ENCODE data around the gene EPHA7.

EPHA7 gene

GRCh38 chr6:93419304-93420162, at the start of gene EPHA7:
Gene EPHA7 (minus strand): TSS chr6:93419559. CDS start chr6:93419341, 218 bp downstream.
- no CpG with 5 or more reads among the region's 50 CpGs for WGBS (ENCODE audit: insufficient coverage, insufficient read length)
- Histone ChIP-seq H3K27ac (ENCODE audit: low read length) (no peak within 1 kb of the TSS), H3K4me3 (ENCODE audit: low read length) (peak within 1 kb of the TSS; percentile 78; the same call in 1 of the 2 replicates), H3K36me3 (ENCODE audit: control insufficient read depth, insufficient read depth, low read length) (no peaks in the 10 kb centered on the region), H3K27me3 (ENCODE audit: control insufficient read depth, insufficient read depth, low read length) (peaks cover 10% of the 10 kb centered on the region), H3K4me1 (ENCODE audit: control insufficient read depth, insufficient read depth, low read length) (peaks cover 2% of the 10 kb centered on the region), H3K9me3 (ENCODE audit: control insufficient read depth, insufficient read depth, low read length) (no peaks in the 10 kb centered on the region)
- peak; percentile 97 for DNase-seq (ENCODE audit: low read depth, low spot score)

DNA sequence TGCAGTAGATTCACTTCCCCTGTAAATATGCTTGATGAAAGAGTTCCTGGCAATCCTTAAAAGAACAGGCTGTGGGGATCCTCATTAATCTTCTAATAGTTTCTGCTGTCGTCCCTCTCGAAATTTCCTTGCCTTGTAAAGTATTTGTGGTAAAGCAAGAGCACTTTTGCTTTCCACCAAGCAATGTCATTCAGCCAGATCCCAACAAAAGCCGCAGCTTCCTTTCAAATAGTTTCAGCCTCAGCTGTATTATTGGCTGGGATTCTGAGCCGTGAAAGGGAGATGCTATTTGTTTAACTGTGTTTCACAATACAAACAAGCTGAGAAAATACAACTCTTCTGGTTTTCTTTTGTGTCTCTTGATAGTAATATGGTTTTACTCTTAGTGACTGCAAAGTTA, 48.9 kb upstream of the EPHA7 start:
- H3K4me1 ChIP-seq (ENCODE audit: control insufficient read depth, insufficient read depth, low read length): no peaks in the 10 kb centered on the region
- H3K36me3 ChIP-seq (ENCODE audit: control insufficient read depth, insufficient read depth, low read length): no peaks in the 10 kb centered on the region
- H3K4me3 ChIP-seq (ENCODE audit: low read length): no peak overlapping the region
- no peaks in the 10 kb centered on the region for H3K9me3 ChIP-seq (ENCODE audit: control insufficient read depth, insufficient read depth, low read length)
- H3K27me3 ChIP-seq (ENCODE audit: control insufficient read depth, insufficient read depth, low read length): no peaks in the 10 kb centered on the region
- no peak overlapping the region for H3K27ac ChIP-seq (ENCODE audit: low read length)
- DNase-seq (ENCODE audit: low read depth, low spot score): no peak
- WGBS (ENCODE audit: insufficient coverage, insufficient read length): no CpG with 5 or more reads among the region's 4 CpGs

DNA sequence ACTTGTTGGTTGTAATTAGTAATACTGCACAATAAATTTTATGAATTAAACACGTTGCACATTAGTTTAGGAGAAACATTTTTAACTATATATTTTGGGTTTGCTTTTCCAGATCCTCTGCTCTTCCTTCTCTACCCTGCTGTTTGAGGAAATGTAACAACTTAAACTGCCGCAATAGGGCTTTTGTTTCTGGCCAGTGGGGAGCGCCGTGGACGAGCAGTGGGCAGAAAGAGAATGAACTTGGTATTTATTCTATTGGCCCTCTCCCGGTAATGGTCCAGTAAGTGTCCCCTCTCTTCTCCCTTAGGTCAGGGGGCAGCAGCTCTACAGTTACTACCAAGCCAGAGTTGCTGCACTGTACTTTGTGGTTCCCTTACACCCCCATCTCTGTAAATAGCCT, 35.2 kb upstream of the EPHA7 start:
- H3K27me3 ChIP-seq (ENCODE audit: control insufficient read depth, insufficient read depth, low read length): no peaks in the 10 kb centered on the region
- no peaks in the 10 kb centered on the region for H3K9me3 ChIP-seq (ENCODE audit: control insufficient read depth, insufficient read depth, low read length)
- no peak overlapping the region for H3K4me3 ChIP-seq (ENCODE audit: low read length)
- DNase-seq (ENCODE audit: low read depth, low spot score): no peak
- no CpG with 5 or more reads among the region's 6 CpGs for WGBS (ENCODE audit: insufficient coverage, insufficient read length)
- H3K27ac ChIP-seq (ENCODE audit: low read length): no peak overlapping the region
- no peaks in the 10 kb centered on the region for H3K36me3 ChIP-seq (ENCODE audit: control insufficient read depth, insufficient read depth, low read length)
- H3K4me1 ChIP-seq (ENCODE audit: control insufficient read depth, insufficient read depth, low read length): no peaks in the 10 kb centered on the region

- H3K9me3 ChIP-seq (ENCODE audit: control insufficient read depth, insufficient read depth, low read length): no peaks in the 10 kb centered on the region
- no peaks in the 10 kb centered on the region for H3K36me3 ChIP-seq (ENCODE audit: control insufficient read depth, insufficient read depth, low read length)
- no peak for DNase-seq (ENCODE audit: low read depth, low spot score)
- H3K4me3 ChIP-seq (ENCODE audit: low read length): no peak overlapping the region
- H3K27ac ChIP-seq (ENCODE audit: low read length): no peak overlapping the region
- no peaks in the 10 kb centered on the region for H3K27me3 ChIP-seq (ENCODE audit: control insufficient read depth, insufficient read depth, low read length)
- no peaks in the 10 kb centered on the region for H3K4me1 ChIP-seq (ENCODE audit: control insufficient read depth, insufficient read depth, low read length)
- no CpG with 5 or more reads among the region's 3 CpGs for WGBS (ENCODE audit: insufficient coverage, insufficient read length)
Observed at GRCh38 chr6:93453956-93454355, 34.6 kb upstream of the EPHA7 start.

DNA sequence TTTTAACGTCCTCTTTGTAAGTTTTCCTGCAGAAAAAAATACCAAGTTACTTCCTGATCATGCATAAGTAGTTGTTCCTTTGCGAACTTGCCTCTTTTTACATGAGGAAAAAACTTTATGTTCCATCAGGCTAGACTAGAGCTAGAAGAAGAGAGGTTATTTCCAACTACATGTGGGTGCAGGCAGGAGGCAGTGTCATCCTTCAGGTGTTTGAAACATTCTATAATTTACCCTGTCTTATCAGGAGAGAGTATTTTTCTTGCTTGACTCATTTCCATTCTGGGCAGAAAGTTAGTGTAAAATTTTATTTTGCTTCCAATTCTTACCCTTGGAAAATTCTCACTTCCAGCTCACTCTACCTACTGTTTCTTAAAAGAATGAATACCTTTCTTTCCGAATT, 28.5 kb upstream of the EPHA7 start:
- Histone ChIP-seq H3K9me3 (ENCODE audit: control insufficient read depth, insufficient read depth, low read length) (no peaks in the 10 kb centered on the region), H3K36me3 (ENCODE audit: control insufficient read depth, insufficient read depth, low read length) (no peaks in the 10 kb centered on the region), H3K27ac (ENCODE audit: low read length) (no peak overlapping the region), H3K4me3 (ENCODE audit: low read length) (no peak overlapping the region), H3K4me1 (ENCODE audit: control insufficient read depth, insufficient read depth, low read length) (no peaks in the 10 kb centered on the region), H3K27me3 (ENCODE audit: control insufficient read depth, insufficient read depth, low read length) (no peaks in the 10 kb centered on the region)
- no CpG with 5 or more reads among the region's 3 CpGs for WGBS (ENCODE audit: insufficient coverage, insufficient read length)
- DNase-seq (ENCODE audit: low read depth, low spot score): no peak

GRCh38 chr6:93437491-93437890, 18.1 kb upstream of the EPHA7 start:
- Histone ChIP-seq H3K4me1 (ENCODE audit: control insufficient read depth, insufficient read depth, low read length) (no peaks in the 10 kb centered on the region), H3K9me3 (ENCODE audit: control insufficient read depth, insufficient read depth, low read length) (no peaks in the 10 kb centered on the region), H3K4me3 (ENCODE audit: low read length) (no peak overlapping the region), H3K27ac (ENCODE audit: low read length) (no peak overlapping the region), H3K36me3 (ENCODE audit: control insufficient read depth, insufficient read depth, low read length) (no peaks in the 10 kb centered on the region), H3K27me3 (ENCODE audit: control insufficient read depth, insufficient read depth, low read length) (no peaks in the 10 kb centered on the region)
- no CpG with 5 or more reads among the region's 2 CpGs for WGBS (ENCODE audit: insufficient coverage, insufficient read length)
- no peak for DNase-seq (ENCODE audit: low read depth, low spot score)

DNA sequence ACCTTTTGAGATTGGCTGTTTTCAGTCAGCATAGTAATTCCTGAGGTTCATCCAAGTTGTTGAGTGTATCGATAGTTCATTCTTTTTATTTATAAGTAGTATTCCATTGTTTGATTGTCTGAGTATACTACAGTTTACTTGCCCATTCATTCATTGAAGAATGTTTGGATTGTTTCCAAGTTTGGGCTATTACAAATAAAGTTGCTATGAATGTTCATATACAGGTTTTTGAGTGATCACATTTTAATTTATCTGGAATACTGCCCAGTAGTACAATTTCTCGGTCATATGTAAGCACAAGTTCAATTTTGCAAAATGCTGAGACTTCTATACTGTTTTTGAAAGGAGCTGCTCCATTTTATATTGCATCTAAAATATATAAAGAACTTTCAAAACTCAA, 14.2 kb upstream of the EPHA7 start:
- no peak overlapping the region for H3K27ac ChIP-seq (ENCODE audit: low read length)
- H3K27me3 ChIP-seq (ENCODE audit: control insufficient read depth, insufficient read depth, low read length): no peaks in the 10 kb centered on the region
- H3K36me3 ChIP-seq (ENCODE audit: control insufficient read depth, insufficient read depth, low read length): no peaks in the 10 kb centered on the region
- WGBS (ENCODE audit: insufficient coverage, insufficient read length): no CpG with 5 or more reads among the region's 2 CpGs
- H3K4me3 ChIP-seq (ENCODE audit: low read length): no peak overlapping the region
- H3K9me3 ChIP-seq (ENCODE audit: control insufficient read depth, insufficient read depth, low read length): no peaks in the 10 kb centered on the region
- DNase-seq (ENCODE audit: low read depth, low spot score): no peak
- H3K4me1 ChIP-seq (ENCODE audit: control insufficient read depth, insufficient read depth, low read length): no peaks in the 10 kb centered on the region

DNA sequence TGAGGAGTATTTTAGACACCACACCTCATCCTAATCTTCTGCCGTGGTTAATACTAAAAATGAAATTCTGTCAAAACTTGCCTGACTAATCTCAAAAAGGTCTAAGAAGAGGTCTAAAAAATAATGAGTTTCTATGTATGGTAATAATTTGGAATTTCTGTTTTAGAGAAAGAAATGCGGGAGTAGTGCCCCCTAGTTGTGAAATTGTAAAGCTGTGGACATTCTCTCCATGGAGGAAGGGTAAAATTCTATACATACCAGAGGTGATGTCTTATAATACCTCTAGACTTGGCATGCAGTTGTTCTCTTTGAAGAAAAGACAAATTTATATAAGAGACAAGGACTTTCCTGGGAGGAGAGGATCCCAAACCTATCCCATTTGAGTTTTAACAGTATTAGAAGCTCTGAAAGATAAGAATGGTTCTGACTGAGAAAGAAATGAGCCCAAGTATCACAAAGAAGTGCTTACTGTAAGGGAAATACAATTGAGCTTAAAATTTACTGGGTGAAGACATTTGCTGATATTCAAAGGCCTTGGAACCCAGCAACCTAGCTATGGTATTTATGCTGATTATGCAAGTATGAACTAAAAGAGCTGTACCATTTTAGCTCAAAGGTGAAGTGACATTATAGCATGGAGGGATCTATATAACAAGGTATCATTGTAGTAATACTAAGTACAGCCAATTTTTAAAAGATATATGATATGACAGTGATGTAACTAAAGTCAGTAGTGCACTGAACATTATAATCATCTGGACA, 5.1 kb upstream of the EPHA7 start:
- Histone ChIP-seq H3K27ac (ENCODE audit: low read length) (no peak overlapping the region), H3K9me3 (ENCODE audit: control insufficient read depth, insufficient read depth, low read length) (no peaks in the 10 kb centered on the region), H3K4me3 (ENCODE audit: low read length) (no peak overlapping the region), H3K27me3 (ENCODE audit: control insufficient read depth, insufficient read depth, low read length) (no peaks in the 10 kb centered on the region), H3K4me1 (ENCODE audit: control insufficient read depth, insufficient read depth, low read length) (no peaks in the 10 kb centered on the region), H3K36me3 (ENCODE audit: control insufficient read depth, insufficient read depth, low read length) (no peaks in the 10 kb centered on the region)
- WGBS (ENCODE audit: insufficient coverage, insufficient read length): no CpG with 5 or more reads among the region's 2 CpGs
- no peak for DNase-seq (ENCODE audit: low read depth, low spot score)

GRCh38 chr6:93423542-93423941, 4.2 kb upstream of the EPHA7 start:
- H3K27me3 ChIP-seq (ENCODE audit: control insufficient read depth, insufficient read depth, low read length): no peaks in the 10 kb centered on the region
- no peaks in the 10 kb centered on the region for H3K36me3 ChIP-seq (ENCODE audit: control insufficient read depth, insufficient read depth, low read length)
- no peaks in the 10 kb centered on the region for H3K9me3 ChIP-seq (ENCODE audit: control insufficient read depth, insufficient read depth, low read length)
- no peaks in the 10 kb centered on the region for H3K4me1 ChIP-seq (ENCODE audit: control insufficient read depth, insufficient read depth, low read length)
- WGBS (ENCODE audit: insufficient coverage, insufficient read length): no CpG with 5 or more reads among the region's 2 CpGs
- H3K4me3 ChIP-seq (ENCODE audit: low read length): no peak overlapping the region
- no peak for DNase-seq (ENCODE audit: low read depth, low spot score)
- no peak overlapping the region for H3K27ac ChIP-seq (ENCODE audit: low read length)

DNA sequence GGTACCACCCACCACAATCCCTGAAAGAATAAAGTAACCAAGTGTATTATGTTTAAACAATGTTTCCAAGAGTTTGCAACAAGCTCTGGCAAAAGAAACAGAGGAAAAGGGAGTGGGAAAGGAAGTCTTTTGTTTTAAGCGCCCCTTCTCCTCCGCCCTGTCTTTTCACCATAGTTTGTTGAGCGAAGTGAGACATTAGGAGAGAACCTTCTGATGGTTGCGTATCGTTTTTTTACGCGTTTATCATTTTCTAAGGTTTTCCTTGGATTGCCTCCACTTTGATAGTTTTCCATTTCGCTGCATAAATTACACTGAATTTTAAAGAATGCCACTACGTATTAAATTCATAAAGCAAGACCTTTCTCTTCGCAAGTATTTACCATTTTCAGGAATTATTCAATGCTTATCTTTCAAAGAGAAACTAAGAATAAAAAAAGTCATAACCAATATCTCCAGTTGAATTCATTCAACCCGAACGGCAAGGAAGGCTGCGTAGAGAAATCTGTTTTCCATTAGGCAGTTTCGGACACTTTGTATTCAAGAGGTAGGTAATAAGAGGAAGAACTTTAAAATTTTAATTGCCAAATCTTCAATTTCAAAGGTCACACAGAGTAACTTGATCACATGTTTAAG, 920 bp upstream of the EPHA7 start:
- H3K9me3 ChIP-seq (ENCODE audit: control insufficient read depth, insufficient read depth, low read length): no peaks in the 10 kb centered on the region
- peak overlapping the region; percentile 29; the same call in 1 of the 2 replicates for H3K4me3 ChIP-seq (ENCODE audit: low read length)
- no CpG with 5 or more reads among the region's 14 CpGs for WGBS (ENCODE audit: insufficient coverage, insufficient read length)
- H3K4me1 ChIP-seq (ENCODE audit: control insufficient read depth, insufficient read depth, low read length): peaks cover 2% of the 10 kb centered on the region
- no peaks in the 10 kb centered on the region for H3K36me3 ChIP-seq (ENCODE audit: control insufficient read depth, insufficient read depth, low read length)
- H3K27ac ChIP-seq (ENCODE audit: low read length): no peak overlapping the region
- H3K27me3 ChIP-seq (ENCODE audit: control insufficient read depth, insufficient read depth, low read length): peaks cover 10% of the 10 kb centered on the region
- no peak for DNase-seq (ENCODE audit: low read depth, low spot score)
